HCT116 (cell line): ENCODE results near the gene CAMK1D. TPM values are rescaled to one million over a fixed set of nuclear protein-coding genes. Genes with fewer than 3 reads are reported as not detected.

Experiments used
- ATAC-seq: fragments of 200-7000 bp; cut with Tn5 transposase; 2 replicates; pipeline ENCODE4 v1.9.1; 2020; ENCODE audit warnings: mild to moderate bottlenecking, moderate library complexity
- BruUV-seq: library from RNA; stranded (reverse); fragments of 400-500 nt; replicated peaks from 2 replicates; lab custom pipeline; 2021; lab: Mats Ljungman, UMichigan
- CTCF ChIA-PET: fragments of 300-600 bp; sonication (Branson Sonifier 250); formaldehyde crosslinking; loops from one replicate; lab custom pipeline; 2021; ENCODE audit warnings: antibody characterized with exemption; lab: Charles Lee
- POLR2A ChIA-PET: fragments of 300-600, 350-600 bp; sonication (Branson Sonifier 250); formaldehyde crosslinking; loops from one replicate; lab custom pipeline; 2021; ENCODE audit warnings: antibody characterized with exemption; lab: Charles Lee
- RAD21 ChIA-PET, 2 experiments: fragments of 300-600 bp; sonication (Branson Sonifier 250); formaldehyde crosslinking; loops; one replicate each; lab custom pipeline; 2023; ENCODE audit warnings: low total read pairs in 2 of 2; ENCODE audit not compliant: uncharacterized antibody in 2 of 2, unreplicated experiment in 2 of 2, low non-redundant PET in 1 of 2; lab: Charles Lee
- DNase-seq: peaks from one replicate; pipeline ENCODE4 v3.0.0-alpha.2; 2010; ENCODE audit warnings: low read depth, low spot score
- H2AFZ ChIP-seq: fragments of 200-600 bp; shearing (Covaris generic), sonication (generic); 2 replicates; pipeline ENCODE4 v1.6.1; 2017; ENCODE audit warnings: low read depth, mixed run types, mixed read lengths, antibody characterized with exemption, low read length; ENCODE audit not compliant: poor library complexity, severe bottlenecking
- H3K27ac ChIP-seq: 2 replicates; pipeline ENCODE4 v1.5.1; 2012; ENCODE audit warnings: low read depth, low read length
- H3K27me3 ChIP-seq: fragments of 200-600 bp; sonication (generic); 2 replicates; pipeline ENCODE4 v1.6.1; 2016; ENCODE audit warnings: mixed run types, low read length, mixed read lengths; ENCODE audit not compliant: insufficient read depth
- H3K36me3 ChIP-seq, 2 experiments: fragments of 200-500 bp in 1 of 2; fragments of 200-600 bp in 1 of 2; sonication (Bioruptor generic) in 1 of 2; sonication (generic) in 1 of 2; 2 replicates each; pipeline versions ENCODE4 v1.5.1 to v1.6.1; 2014 to 2016; ENCODE audit warnings: low read length in 2 of 2, inconsistent platforms in 1 of 2, mixed read lengths in 1 of 2, mixed run types in 1 of 2; ENCODE audit not compliant: insufficient read depth in 2 of 2, control insufficient read depth in 1 of 2
- H3K4me1 ChIP-seq, 2 experiments: fragments of 200-600 bp in 1 of 2; sonication (generic) in 1 of 2; 2 replicates each; pipeline versions ENCODE4 v1.5.1 to v1.6.1; 2012 to 2017; ENCODE audit warnings: low read length in 2 of 2, inconsistent platforms in 1 of 2, mild to moderate bottlenecking in 1 of 2, mixed read lengths in 1 of 2, mixed run types in 1 of 2, moderate library complexity in 1 of 2; ENCODE audit not compliant: insufficient read depth in 2 of 2, control insufficient read depth in 1 of 2
- H3K4me2 ChIP-seq: fragments of 200-600 bp; sonication (generic); 2 replicates; pipeline ENCODE4 v1.6.1; 2017; ENCODE audit warnings: mixed run types, low read length, mixed read lengths
- H3K4me3 ChIP-seq, 2 experiments: fragments of 200-600 bp in 1 of 2; sonication (generic) in 1 of 2; replicated peaks in 1 of 2; 2 replicates each; pipeline ENCODE4 v1.5.1; 2011 to 2016; ENCODE audit warnings: low read length in 2 of 2, control low read depth in 1 of 2, low read depth in 1 of 2, mild to moderate bottlenecking in 1 of 2, mixed read lengths in 1 of 2, mixed run types in 1 of 2
- H3K79me2 ChIP-seq: fragments of 200-600 bp; sonication (generic); 2 replicates; pipeline ENCODE4 v1.6.1; 2017; ENCODE audit warnings: mild to moderate bottlenecking, mixed run types, low read length, moderate library complexity, mixed read lengths; ENCODE audit not compliant: insufficient read depth
- H3K9ac ChIP-seq: fragments of 200-600 bp; sonication (generic); 2 replicates; pipeline ENCODE4 v1.6.1; 2016; ENCODE audit warnings: low read length, mixed read lengths
- H3K9me2 ChIP-seq: fragments of 200-600 bp; sonication (generic), shearing (Covaris generic); 2 replicates; pipeline ENCODE4 v1.6.1; 2017; ENCODE audit warnings: mixed run types, mild to moderate bottlenecking, moderate library complexity; ENCODE audit not compliant: insufficient read depth
- H3K9me3 ChIP-seq, 2 experiments: fragments of 200-500 bp in 1 of 2; fragments of 200-600 bp in 1 of 2; sonication (Bioruptor generic) in 1 of 2; sonication (generic) in 1 of 2; 2 replicates each; pipeline ENCODE4 v1.6.1; 2014 to 2017; ENCODE audit warnings: low read length in 2 of 2, mixed read lengths in 2 of 2, inconsistent platforms in 1 of 2, low read depth in 1 of 2, mild to moderate bottlenecking in 1 of 2, mixed run types in 1 of 2, moderate library complexity in 1 of 2; ENCODE audit not compliant: control insufficient read depth in 1 of 2, insufficient read depth in 1 of 2
- H4K20me1 ChIP-seq: fragments of 200-600 bp; sonication (generic), shearing (Covaris generic); 2 replicates; pipeline ENCODE4 v1.6.1; 2017; ENCODE audit warnings: mixed run types, mild to moderate bottlenecking, moderate library complexity; ENCODE audit not compliant: insufficient read depth
- CEBPB ChIP-seq: IDR thresholded peaks from 2 replicates; pipeline ENCODE4 v1.6.1; 2012; ENCODE audit warnings: low read depth
- EGR1 ChIP-seq: IDR thresholded peaks from 2 replicates; pipeline ENCODE4 v1.6.1; 2012; ENCODE audit warnings: low read depth
- ELF1 ChIP-seq: IDR thresholded peaks from 2 replicates; pipeline ENCODE4 v1.6.1; 2012; ENCODE audit warnings: low read depth, borderline replicate concordance
- FOSL1 ChIP-seq: IDR thresholded peaks from 2 replicates; pipeline ENCODE4 v1.6.1; 2012; ENCODE audit warnings: low read depth
- SRF ChIP-seq: IDR thresholded peaks from 2 replicates; pipeline ENCODE4 v1.6.1; 2012; ENCODE audit warnings: low read depth
- YY1 ChIP-seq: IDR thresholded peaks from 2 replicates; pipeline ENCODE4 v1.6.1; 2011; ENCODE audit warnings: low read length, low read depth, moderate library complexity, mild to moderate bottlenecking; ENCODE audit not compliant: insufficient replicate concordance; ENCODE audit errors: extremely low read depth
- ZFX ChIP-seq: fragments of 450-650 bp; IDR thresholded peaks from 2 replicates; pipeline ENCODE4 v1.6.1; 2017
- intact Hi-C: fragments of 100-400 bp; cut with micrococcal nuclease; formaldehyde crosslinking; loops from 2 replicates; pipeline ENCODE4 v1.10.0; 2022
- total RNA-seq: library from RNA; stranded (reverse); gene quantifications from one replicate; pipeline ENCODE4 v1.2.1, GENCODE V29; 2021; ENCODE audit not compliant: unreplicated experiment
- TF ChIP-seq, protein P1 (sequence below): IDR thresholded peaks from 2 replicates; pipeline ENCODE4 v1.6.1; 2012; ENCODE audit warnings: low read depth
- TF ChIP-seq, protein P2 (sequence below): IDR thresholded peaks from 2 replicates; pipeline ENCODE4 v1.6.1; 2012
- TF ChIP-seq, protein P3 (sequence below): IDR thresholded peaks from 2 replicates; pipeline ENCODE4 v1.6.1; 2012

The CAMK1D gene
- total RNA-seq, 1 experiment from 2014 or later: 9.6 TPM

DNA sequence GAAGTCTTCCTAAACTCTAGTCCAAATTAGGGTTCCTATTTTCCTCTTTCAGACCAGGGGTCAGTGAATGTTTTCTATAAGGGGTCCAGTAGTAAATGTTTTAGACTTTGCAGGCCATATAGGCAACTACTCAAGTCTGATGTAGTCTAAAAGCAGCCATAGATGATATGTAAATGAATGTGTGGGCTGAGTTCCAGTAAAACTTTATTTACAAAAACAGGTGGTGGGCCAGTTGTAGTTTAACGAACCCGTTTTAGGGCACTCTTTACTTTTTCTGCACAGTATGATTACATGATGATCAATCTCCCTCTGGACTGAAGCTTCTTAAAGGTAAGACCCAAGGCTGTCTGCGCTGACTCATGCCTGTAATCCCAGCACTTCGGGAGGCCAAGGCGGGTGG lies 243.6 kb downstream of the CAMK1D start:
- ChIA-PET CTCF (no interaction called here), RAD21 (no interaction called here), POLR2A (no interaction called here)
- DNase-seq (no peak), ATAC-seq (peak; percentile 46; the same call in 1 of the 2 replicates)
- Histone ChIP-seq H3K9me3 (no peaks in the 10 kb centered on the region), H3K4me1 (peaks cover 3 to 12% of the 10 kb centered on the region in 2 experiments; a peak in 3 of 4 replicates), H3K4me2 (peak overlapping the region; percentile 26), H3K36me3 (no peaks in the 10 kb centered on the region), H3K9me2 (no peaks in the 10 kb centered on the region), H3K9ac (no peak overlapping the region), H3K27me3 (no peaks in the 10 kb centered on the region), H2AFZ (no peak overlapping the region), H3K4me3 (no peak overlapping the region), H4K20me1 (no peaks in the 10 kb centered on the region), H3K79me2 (no peaks in the 10 kb centered on the region), H3K27ac (no peak overlapping the region)
- BruUV-seq: no TSS peak
- intact Hi-C loops: no loop called here
- TF ChIP-seq SRF (no peak), ELF1 (no peak), FOSL1 (no peak), YY1 (no peak), ZFX (no peak), EGR1 (no peak), CEBPB (no peak)
- TF ChIP-seq, protein P1, sequence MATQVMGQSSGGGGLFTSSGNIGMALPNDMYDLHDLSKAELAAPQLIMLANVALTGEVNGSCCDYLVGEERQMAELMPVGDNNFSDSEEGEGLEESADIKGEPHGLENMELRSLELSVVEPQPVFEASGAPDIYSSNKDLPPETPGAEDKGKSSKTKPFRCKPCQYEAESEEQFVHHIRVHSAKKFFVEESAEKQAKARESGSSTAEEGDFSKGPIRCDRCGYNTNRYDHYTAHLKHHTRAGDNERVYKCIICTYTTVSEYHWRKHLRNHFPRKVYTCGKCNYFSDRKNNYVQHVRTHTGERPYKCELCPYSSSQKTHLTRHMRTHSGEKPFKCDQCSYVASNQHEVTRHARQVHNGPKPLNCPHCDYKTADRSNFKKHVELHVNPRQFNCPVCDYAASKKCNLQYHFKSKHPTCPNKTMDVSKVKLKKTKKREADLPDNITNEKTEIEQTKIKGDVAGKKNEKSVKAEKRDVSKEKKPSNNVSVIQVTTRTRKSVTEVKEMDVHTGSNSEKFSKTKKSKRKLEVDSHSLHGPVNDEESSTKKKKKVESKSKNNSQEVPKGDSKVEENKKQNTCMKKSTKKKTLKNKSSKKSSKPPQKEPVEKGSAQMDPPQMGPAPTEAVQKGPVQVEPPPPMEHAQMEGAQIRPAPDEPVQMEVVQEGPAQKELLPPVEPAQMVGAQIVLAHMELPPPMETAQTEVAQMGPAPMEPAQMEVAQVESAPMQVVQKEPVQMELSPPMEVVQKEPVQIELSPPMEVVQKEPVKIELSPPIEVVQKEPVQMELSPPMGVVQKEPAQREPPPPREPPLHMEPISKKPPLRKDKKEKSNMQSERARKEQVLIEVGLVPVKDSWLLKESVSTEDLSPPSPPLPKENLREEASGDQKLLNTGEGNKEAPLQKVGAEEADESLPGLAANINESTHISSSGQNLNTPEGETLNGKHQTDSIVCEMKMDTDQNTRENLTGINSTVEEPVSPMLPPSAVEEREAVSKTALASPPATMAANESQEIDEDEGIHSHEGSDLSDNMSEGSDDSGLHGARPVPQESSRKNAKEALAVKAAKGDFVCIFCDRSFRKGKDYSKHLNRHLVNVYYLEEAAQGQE: no peak
- TF ChIP-seq, protein P2, sequence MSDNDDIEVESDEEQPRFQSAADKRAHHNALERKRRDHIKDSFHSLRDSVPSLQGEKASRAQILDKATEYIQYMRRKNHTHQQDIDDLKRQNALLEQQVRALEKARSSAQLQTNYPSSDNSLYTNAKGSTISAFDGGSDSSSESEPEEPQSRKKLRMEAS: no peak
- TF ChIP-seq, protein P3, sequence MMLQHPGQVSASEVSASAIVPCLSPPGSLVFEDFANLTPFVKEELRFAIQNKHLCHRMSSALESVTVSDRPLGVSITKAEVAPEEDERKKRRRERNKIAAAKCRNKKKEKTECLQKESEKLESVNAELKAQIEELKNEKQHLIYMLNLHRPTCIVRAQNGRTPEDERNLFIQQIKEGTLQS: no peak
